ENCODE measurements around the gene PEX5L. TPM values are rescaled to one million over a fixed set of nuclear protein-coding genes. Genes with fewer than 3 reads are reported as not detected.

PEX5L gene
- total RNA-seq, 1 experiment from 2014 or later: 0.47 TPM

- POLR2A ChIA-PET: no interaction called here
- peak; percentile 6 for DNase-seq (ENCODE audit: unreplicated experiment)
- Mint-ChIP-seq H3K4me3 (ENCODE audit: unreplicated experiment) (no peak overlapping the region), H3K4me1 (ENCODE audit: insufficient read depth, unreplicated experiment) (no peaks in the 10 kb centered on the region), H3K27me3 (ENCODE audit: insufficient read depth, unreplicated experiment) (no peaks in the 10 kb centered on the region), H3K9me3 (ENCODE audit: unreplicated experiment) (no peaks in the 10 kb centered on the region), H3K36me3 (ENCODE audit: insufficient read depth, unreplicated experiment) (no peaks in the 10 kb centered on the region), H3K27ac (ENCODE audit: low read depth, unreplicated experiment) (no peak overlapping the region)
- CTCF ChIA-PET: interaction anchor here (0.6 kb wide), 2 partner anchors 232 to 686 kb away, joined by 3 to 6 read pairs; no protein-coding TSS in a partner anchor
- no TSS peak for BruUV-seq (replicated peaks)
- intact Hi-C loops (cut with micrococcal nuclease): no loop called here
- TF ChIP-seq CTCF (IDR thresholded peaks at IDR 0.05; ENCODE audit: unreplicated experiment): no peak
Observed at GRCh38 chr3:179882292-179882691, 154.4 kb downstream of the PEX5L start.

- intact Hi-C loops (cut with micrococcal nuclease): no loop called here
- ChIA-PET CTCF (interaction anchor here (0.6 kb wide), 1 partner anchor 232 kb away, joined by 6 read pairs; no protein-coding TSS in a partner anchor), POLR2A (no interaction called here)
- Mint-ChIP-seq H3K36me3 (ENCODE audit: insufficient read depth, unreplicated experiment) (no peaks in the 10 kb centered on the region), H3K4me1 (ENCODE audit: insufficient read depth, unreplicated experiment) (no peaks in the 10 kb centered on the region), H3K27me3 (ENCODE audit: insufficient read depth, unreplicated experiment) (no peaks in the 10 kb centered on the region), H3K9me3 (ENCODE audit: unreplicated experiment) (no peaks in the 10 kb centered on the region), H3K27ac (ENCODE audit: low read depth, unreplicated experiment) (no peak overlapping the region), H3K4me3 (ENCODE audit: unreplicated experiment) (no peak overlapping the region)
- no peak for TF ChIP-seq CTCF (IDR thresholded peaks at IDR 0.05; ENCODE audit: unreplicated experiment)
- no peak for DNase-seq (ENCODE audit: unreplicated experiment)
- BruUV-seq (replicated peaks): no TSS peak
Observed at GRCh38 chr3:179881791-179882190, 154.9 kb downstream of the PEX5L start.

GRCh38 chr3:179880868-179881267, 155.9 kb downstream of the PEX5L start:
- CTCF ChIA-PET: no interaction called here

GRCh38 chr3:179876440-179876839, 160.3 kb downstream of the PEX5L start:
- no peak overlapping the region for H3K4me3 Mint-ChIP-seq (ENCODE audit: unreplicated experiment)
- ChIA-PET CTCF (no interaction called here), POLR2A (no interaction called here)
- H3K36me3 Mint-ChIP-seq (ENCODE audit: insufficient read depth, unreplicated experiment): no peaks in the 10 kb centered on the region
- BruUV-seq (replicated peaks): no TSS peak
- intact Hi-C loops (cut with micrococcal nuclease): no loop called here
- no peaks in the 10 kb centered on the region for H3K27me3 Mint-ChIP-seq (ENCODE audit: insufficient read depth, unreplicated experiment)
- H3K27ac Mint-ChIP-seq (ENCODE audit: low read depth, unreplicated experiment): no peak overlapping the region
- TF ChIP-seq CTCF (IDR thresholded peaks at IDR 0.05; ENCODE audit: unreplicated experiment): no peak
- H3K4me1 Mint-ChIP-seq (ENCODE audit: insufficient read depth, unreplicated experiment): no peaks in the 10 kb centered on the region
- no peaks in the 10 kb centered on the region for H3K9me3 Mint-ChIP-seq (ENCODE audit: unreplicated experiment)
- no peak for DNase-seq (ENCODE audit: unreplicated experiment)

More at GRCh38 chr3:179880868-179881267, 155.9 kb downstream of the PEX5L start:
- DNase-seq (ENCODE audit: unreplicated experiment): no peak
- no peak for TF ChIP-seq CTCF (IDR thresholded peaks at IDR 0.05; ENCODE audit: unreplicated experiment)
- Mint-ChIP-seq H3K27me3 (ENCODE audit: insufficient read depth, unreplicated experiment) (no peaks in the 10 kb centered on the region), H3K36me3 (ENCODE audit: insufficient read depth, unreplicated experiment) (no peaks in the 10 kb centered on the region), H3K9me3 (ENCODE audit: unreplicated experiment) (no peaks in the 10 kb centered on the region), H3K4me3 (ENCODE audit: unreplicated experiment) (no peak overlapping the region), H3K4me1 (ENCODE audit: insufficient read depth, unreplicated experiment) (no peaks in the 10 kb centered on the region), H3K27ac (ENCODE audit: low read depth, unreplicated experiment) (no peak overlapping the region)
- intact Hi-C loops (cut with micrococcal nuclease): no loop called here
- BruUV-seq (replicated peaks): no TSS peak
- POLR2A ChIA-PET: no interaction called here

Data from MCF 10A (cell line).